GM12878 (cell line): Measurements from ENCODE around the gene DFFB.

Experiments
- CTCF ChIP-seq, 3 experiments: IDR thresholded peaks in 2 of 3; conservative IDR thresholded peaks in 1 of 3; 2 replicates each; pipeline ENCODE4 v1.5.1; 2011; ENCODE audit warnings: low read depth in 3 of 3, low read length in 3 of 3, mild to moderate bottlenecking in 3 of 3, control low read depth in 2 of 3, moderate library complexity in 2 of 3, inconsistent platforms in 1 of 3, mixed read lengths in 1 of 3; ENCODE audit not compliant: control insufficient read depth in 2 of 3, insufficient read depth in 1 of 3; ENCODE audit errors: extremely low read depth in 1 of 3
- EP300 ChIP-seq, 2 experiments: fragments of 150-350 bp in 1 of 2; IDR thresholded peaks; 2 replicates each; pipeline ENCODE4 v1.6.1; 2011 to 2012; ENCODE audit warnings: low read depth in 2 of 2, low read length in 2 of 2, borderline replicate concordance in 1 of 2, improper control_type of control experiment in 1 of 2, inconsistent platforms in 1 of 2; ENCODE audit not compliant: control insufficient read depth in 1 of 2
- ETV6 ChIP-seq, 2 experiments: fragments of 450-650 bp in 1 of 2; IDR thresholded peaks in 1 of 2; conservative IDR thresholded peaks in 1 of 2; 2 replicates each; pipeline ENCODE4 v1.6.1; 2014; ENCODE audit warnings: antibody characterized with exemption in 1 of 2, borderline replicate concordance in 1 of 2, low read depth in 1 of 2, mild to moderate bottlenecking in 1 of 2, moderate library complexity in 1 of 2
- EZH2 ChIP-seq: IDR thresholded peaks from 2 replicates; pipeline ENCODE4 v1.6.1; 2012; ENCODE audit warnings: low read depth, mild to moderate bottlenecking, control low read depth, inconsistent platforms, low read length, borderline replicate concordance; ENCODE audit not compliant: control insufficient read depth
- GATAD2B ChIP-seq: fragments of 450-650 bp; conservative IDR thresholded peaks from 2 replicates; pipeline ENCODE4 v1.6.1; 2017; ENCODE audit warnings: low read depth, mild to moderate bottlenecking, moderate library complexity
- HCFC1 ChIP-seq: fragments of 150-350 bp; IDR thresholded peaks from 2 replicates; pipeline ENCODE4 v1.6.1; 2014; ENCODE audit warnings: low read length
- IRF4 ChIP-seq: IDR thresholded peaks from 2 replicates; pipeline ENCODE4 v1.6.1; 2011; ENCODE audit warnings: low read depth, low read length
- NR2C2 ChIP-seq: IDR thresholded peaks from 2 replicates; pipeline ENCODE4 v1.6.1; 2011; ENCODE audit warnings: borderline replicate concordance, low read depth; ENCODE audit not compliant: control insufficient read depth, insufficient read length
- SPI1 ChIP-seq: IDR thresholded peaks from 2 replicates; pipeline ENCODE4 v1.6.1; 2011; ENCODE audit warnings: low read depth, mild to moderate bottlenecking, low read length, moderate library complexity, borderline replicate concordance; ENCODE audit not compliant: insufficient read depth
- SUZ12 ChIP-seq: fragments of 200-600 bp; sonication (generic); IDR thresholded peaks from one replicate; pipeline ENCODE4 v1.6.1; 2018; ENCODE audit warnings: antibody characterized with exemption, mild to moderate bottlenecking; ENCODE audit not compliant: unreplicated experiment

- TF ChIP-seq SUZ12 (no peak), SPI1 (peak; percentile 68; the same call in 1 of the 2 replicates), IRF4 (no peak), CTCF (IDR thresholded peaks at IDR 0.05 in 2 of 3, conservative IDR thresholded peaks at IDR 0.05 in 1 of 3; ENCODE audit: control insufficient read depth in 2 of 3, extremely low read depth in 1 of 3, insufficient read depth in 1 of 3, low read depth in 3 of 3, low read length in 3 of 3) (no peak), EP300 (IDR thresholded peaks at IDR 0.05; ENCODE audit: borderline replicate concordance in 1 of 2, control insufficient read depth in 1 of 2, low read depth in 2 of 2, low read length in 2 of 2) (no peak), ETV6 (conservative IDR thresholded peaks at IDR 0.05 in 1 of 2, IDR thresholded peaks at IDR 0.05 in 1 of 2; ENCODE audit: borderline replicate concordance in 1 of 2, low read depth in 1 of 2) (no peak), GATAD2B (no peak), EZH2 (no peak), NR2C2 (no peak), HCFC1 (no peak)
Measured at GRCh38 chr1:3893190-3893589, 35.9 kb downstream of the DFFB start.
